Immature natural killer cell (primary cell): ENCODE results near the gene MUC5AC. TPM values are rescaled to one million over a fixed set of nuclear protein-coding genes. Genes with fewer than 3 reads are reported as not detected.
"Not testable (repeated sequence)": the region's sequence is repeated elsewhere in the genome, so short reads cannot be mapped to it uniquely, and the experiment has no call there.

ENCODE experiments used
- DNase-seq, 3 donors: peaks; one replicate each; pipeline ENCODE4 v3.0.0; 2022; ENCODE audit warnings: mixed read lengths in 1 of 3
- H3K27ac Mint-ChIP-seq, 6 donors: one replicate each; pipeline ENCODE4 v1.8.0; 2020; ENCODE audit warnings: mixed read lengths in 6 of 6, mild to moderate bottlenecking in 5 of 6, inconsistent platforms in 4 of 6, moderate library complexity in 3 of 6
- H3K27me3 Mint-ChIP-seq, 3 donors: one replicate each; pipeline ENCODE4 v1.8.0; 2020 to 2021; ENCODE audit warnings: low read depth in 3 of 3, mild to moderate bottlenecking in 3 of 3, mixed read lengths in 3 of 3, moderate library complexity in 3 of 3, inconsistent platforms in 1 of 3
- H3K36me3 Mint-ChIP-seq, 3 donors: one replicate each; pipeline ENCODE4 v1.8.0; 2020; ENCODE audit warnings: mixed read lengths in 3 of 3, inconsistent platforms in 2 of 3, mild to moderate bottlenecking in 2 of 3
- H3K4me1 Mint-ChIP-seq, 2 donors: one replicate each; pipeline ENCODE4 v1.8.0; 2020; ENCODE audit warnings: inconsistent platforms in 2 of 2, mild to moderate bottlenecking in 2 of 2, mixed read lengths in 2 of 2, moderate library complexity in 1 of 2
- H3K4me3 Mint-ChIP-seq, 5 donors: one replicate each; pipeline ENCODE4 v1.8.0; 2020; ENCODE audit warnings: mild to moderate bottlenecking in 5 of 5, mixed read lengths in 5 of 5, inconsistent platforms in 3 of 5, moderate library complexity in 3 of 5
- H3K9me3 Mint-ChIP-seq, 6 donors: one replicate each; pipeline ENCODE4 v1.8.0; 2020; ENCODE audit warnings: mild to moderate bottlenecking in 6 of 6, mixed read lengths in 6 of 6, inconsistent platforms in 4 of 6, moderate library complexity in 3 of 6
- polyA plus RNA-seq, 3 donors: library from polyadenylated mRNA; unstranded; fragments of 300-500 nt; fragmentation: Illumina TruSeq; gene quantifications; one replicate each; pipeline ENCODE4 v1.2.3, GENCODE V29; 2021

The MUC5AC gene
- polyA plus RNA-seq, 3 donors from 2014 or later = not detected

DNA sequence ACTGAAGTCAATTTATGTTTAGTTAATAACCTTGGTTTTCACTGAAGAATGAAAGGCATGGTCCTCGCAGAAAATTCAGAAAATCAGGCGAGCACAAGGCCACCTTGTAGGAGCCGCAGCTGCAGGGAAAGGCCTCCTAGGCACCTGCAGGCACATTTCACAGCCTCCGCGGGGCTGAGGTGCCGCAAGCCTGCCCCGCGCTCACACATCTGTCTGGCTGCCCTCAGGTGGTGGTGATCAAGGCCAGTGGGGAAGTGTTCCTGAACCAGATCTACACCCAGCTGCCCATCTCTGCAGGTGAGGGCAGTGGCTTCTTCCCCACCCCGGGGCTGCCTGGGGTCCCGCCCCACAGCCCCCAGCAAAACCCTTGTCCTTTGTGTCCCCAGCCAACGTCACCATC is 10.5 kb downstream of the MUC5AC start:
- H3K4me3 Mint-ChIP-seq = no peak overlapping the region
- H3K4me1 Mint-ChIP-seq = no peaks in the 10 kb centered on the region
- H3K9me3 Mint-ChIP-seq = peaks cover 0 to 2% (median 0%) of the 10 kb centered on the region in 6 donors
- peaks cover 0 to 3% (median 0%) of the 10 kb centered on the region in 3 donors for H3K27me3 Mint-ChIP-seq
- no peak for DNase-seq
- no peaks in the 10 kb centered on the region for H3K36me3 Mint-ChIP-seq
- H3K27ac Mint-ChIP-seq = no peak overlapping the region

DNA sequence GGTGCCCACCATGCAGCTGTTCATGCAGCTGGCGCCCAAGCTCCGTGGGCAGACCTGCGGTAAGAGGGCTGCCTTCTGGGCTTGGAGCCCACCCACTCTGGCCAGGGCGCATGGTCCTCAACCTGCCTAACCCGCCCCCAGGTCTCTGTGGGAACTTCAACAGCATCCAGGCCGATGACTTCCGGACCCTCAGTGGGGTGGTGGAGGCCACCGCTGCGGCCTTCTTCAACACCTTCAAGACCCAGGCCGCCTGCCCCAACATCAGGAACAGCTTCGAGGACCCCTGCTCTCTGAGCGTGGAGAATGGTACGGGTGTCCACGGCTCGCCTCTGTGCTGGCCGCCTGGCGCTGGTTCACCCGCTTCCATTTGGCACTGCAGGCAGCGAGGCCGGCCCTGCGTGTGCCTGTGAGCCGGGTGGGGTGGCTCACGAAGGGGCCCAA is 11.0 kb downstream of the MUC5AC start:
- H3K4me3 Mint-ChIP-seq = no peak overlapping the region
- no peaks in the 10 kb centered on the region for H3K36me3 Mint-ChIP-seq
- H3K27ac Mint-ChIP-seq = no peak overlapping the region
- DNase-seq = no peak
- H3K27me3 Mint-ChIP-seq = peaks cover 0 to 3% (median 0%) of the 10 kb centered on the region in 3 donors
- no peaks in the 10 kb centered on the region for H3K4me1 Mint-ChIP-seq
- peaks cover 0 to 2% (median 0%) of the 10 kb centered on the region in 6 donors for H3K9me3 Mint-ChIP-seq

DNA sequence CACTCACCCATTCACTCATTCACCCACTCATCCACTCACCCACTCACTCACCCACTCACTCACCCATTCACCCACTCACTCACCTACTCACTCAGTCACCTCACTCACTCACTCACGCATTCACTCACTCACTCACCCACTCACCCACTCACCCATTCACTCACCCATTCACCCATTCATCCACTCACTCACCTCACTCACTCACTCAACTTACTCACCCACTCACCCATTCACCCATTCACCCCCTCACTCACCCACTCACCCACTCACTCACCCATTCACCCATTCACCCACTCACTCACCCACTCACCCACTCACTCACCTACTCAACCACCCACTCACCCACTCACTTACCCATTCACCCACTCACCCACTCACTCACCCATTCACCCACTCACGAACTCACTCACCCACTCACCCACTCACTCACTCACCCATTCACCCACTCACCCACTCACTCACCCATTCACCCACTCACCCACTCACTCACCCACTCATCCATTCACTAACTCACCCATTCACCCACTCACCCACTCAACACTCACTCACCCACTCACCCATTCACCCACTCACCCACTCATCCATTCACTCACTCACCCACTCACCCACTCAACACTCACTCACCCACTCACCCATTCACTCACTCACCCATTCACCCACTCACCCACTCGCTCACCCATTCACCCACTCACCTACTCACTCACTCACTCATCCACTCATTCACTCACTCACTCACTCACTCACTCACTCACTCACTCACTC is 13.7 kb downstream of the MUC5AC start:
- H3K27me3 Mint-ChIP-seq = peaks cover 0 to 3% (median 0%) of the 10 kb centered on the region in 3 donors
- H3K36me3 Mint-ChIP-seq = no peaks in the 10 kb centered on the region
- no peak overlapping the region for H3K4me3 Mint-ChIP-seq
- peak overlapping the region in 1 of 6 donors; percentile 62 for H3K27ac Mint-ChIP-seq
- no peaks in the 10 kb centered on the region for H3K4me1 Mint-ChIP-seq
- no peak for DNase-seq
- peaks cover 0 to 2% (median 0%) of the 10 kb centered on the region in 6 donors for H3K9me3 Mint-ChIP-seq

- H3K27me3 Mint-ChIP-seq = peaks cover 0 to 3% (median 0%) of the 10 kb centered on the region in 3 donors
- H3K27ac Mint-ChIP-seq = peak overlapping the region in 1 of 6 donors; percentile 62
- H3K4me3 Mint-ChIP-seq = no peak overlapping the region
- DNase-seq = no peak
- no peaks in the 10 kb centered on the region for H3K4me1 Mint-ChIP-seq
- H3K36me3 Mint-ChIP-seq = no peaks in the 10 kb centered on the region
- peaks cover 0 to 2% (median 0%) of the 10 kb centered on the region in 6 donors for H3K9me3 Mint-ChIP-seq
Measured at GRCh38 chr11:1171985-1172728, 14.4 kb downstream of the MUC5AC start.

DNA sequence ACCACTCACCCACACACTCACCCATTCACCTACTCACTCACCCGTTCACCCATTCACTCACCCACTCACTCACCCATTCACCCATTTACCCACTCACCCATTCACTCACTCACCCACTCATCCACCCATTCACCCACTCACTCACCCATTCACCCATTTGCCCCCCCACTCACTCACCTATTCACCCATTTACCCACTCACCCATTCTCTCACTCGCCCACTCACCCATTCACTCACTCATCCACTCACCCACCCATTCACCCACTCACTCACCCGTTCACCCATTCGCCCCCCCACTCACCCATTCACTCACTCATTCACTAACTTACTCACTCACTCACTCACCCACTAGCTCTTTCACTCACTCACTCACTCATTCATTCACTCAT is 15.0 kb downstream of the MUC5AC start:
- Mint-ChIP-seq H3K36me3 (no peaks in the 10 kb centered on the region), H3K4me3 (no peak overlapping the region), H3K4me1 (no peaks in the 10 kb centered on the region)

GRCh38 chr11:1173396-1173795 is 15.6 kb downstream of the MUC5AC start:
- H3K36me3 Mint-ChIP-seq, H3K4me1 Mint-ChIP-seq, H3K9me3 Mint-ChIP-seq, H3K4me3 Mint-ChIP-seq, H3K27ac Mint-ChIP-seq, H3K27me3 Mint-ChIP-seq, DNase-seq: not testable (repeated sequence)

More for the DNA sequence above, 15.0 kb downstream of the MUC5AC start:
- Mint-ChIP-seq H3K27me3 (peaks cover 0 to 3% (median 0%) of the 10 kb centered on the region in 3 donors), H3K9me3 (peaks cover 0 to 2% (median 0%) of the 10 kb centered on the region in 6 donors), H3K27ac (no peak overlapping the region)
- DNase-seq = no peak

- H3K4me3 Mint-ChIP-seq = no peak overlapping the region
- no peak overlapping the region for H3K27ac Mint-ChIP-seq
- H3K4me1 Mint-ChIP-seq = no peaks in the 10 kb centered on the region
- H3K9me3 Mint-ChIP-seq = peaks cover 0 to 2% (median 0%) of the 10 kb centered on the region in 6 donors
- no peaks in the 10 kb centered on the region for H3K36me3 Mint-ChIP-seq
- H3K27me3 Mint-ChIP-seq = peaks cover 0 to 3% (median 0%) of the 10 kb centered on the region in 3 donors
- no peak for DNase-seq
Measured at GRCh38 chr11:1174441-1175370, 17.0 kb downstream of the MUC5AC start.

DNA sequence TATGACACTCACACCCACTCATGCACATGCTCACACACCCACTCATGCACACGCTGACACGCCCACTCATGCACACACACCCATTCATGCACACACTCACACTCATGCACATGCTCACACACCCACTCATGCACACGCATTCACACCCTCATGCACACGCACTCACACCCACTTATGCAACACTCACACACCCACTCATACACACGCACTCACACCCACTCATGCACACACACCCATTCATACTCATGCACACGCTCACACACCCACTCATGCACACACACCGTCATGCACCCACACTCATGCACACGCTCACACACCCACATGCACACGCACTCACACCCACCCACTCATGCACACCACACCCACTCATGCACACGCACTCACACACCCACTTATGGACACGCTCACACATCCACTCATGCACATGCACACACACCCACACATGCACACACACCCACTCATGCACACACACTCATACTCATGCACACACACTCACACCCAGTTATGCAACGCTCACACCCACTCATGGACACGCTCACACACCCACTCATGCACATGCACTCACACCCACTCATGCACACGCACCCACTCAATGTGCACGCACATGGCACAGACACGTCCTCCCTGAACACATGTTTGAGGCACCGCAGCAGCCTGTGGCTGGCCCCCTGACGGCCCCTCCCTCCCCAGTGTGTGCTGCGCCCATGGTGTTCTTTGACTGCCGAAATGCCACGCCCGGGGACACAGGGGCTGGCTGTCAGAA is 17.9 kb downstream of the MUC5AC start:
- Mint-ChIP-seq H3K27ac (no peak overlapping the region), H3K4me3 (no peak overlapping the region), H3K36me3 (no peaks in the 10 kb centered on the region), H3K4me1 (no peaks in the 10 kb centered on the region), H3K9me3 (peaks cover 0 to 2% (median 0%) of the 10 kb centered on the region in 6 donors), H3K27me3 (peaks cover 0 to 3% (median 0%) of the 10 kb centered on the region in 3 donors)
- no peak for DNase-seq

- H3K36me3 Mint-ChIP-seq = no peaks in the 10 kb centered on the region
- H3K27me3 Mint-ChIP-seq = peaks cover 0 to 3% (median 0%) of the 10 kb centered on the region in 3 donors
- no peak for DNase-seq
- H3K4me1 Mint-ChIP-seq = no peaks in the 10 kb centered on the region
- peaks cover 0 to 2% (median 0%) of the 10 kb centered on the region in 6 donors for H3K9me3 Mint-ChIP-seq
- no peak overlapping the region for H3K27ac Mint-ChIP-seq
- H3K4me3 Mint-ChIP-seq = no peak overlapping the region
Measured at GRCh38 chr11:1176224-1177019, 18.7 kb downstream of the MUC5AC start.

DNA sequence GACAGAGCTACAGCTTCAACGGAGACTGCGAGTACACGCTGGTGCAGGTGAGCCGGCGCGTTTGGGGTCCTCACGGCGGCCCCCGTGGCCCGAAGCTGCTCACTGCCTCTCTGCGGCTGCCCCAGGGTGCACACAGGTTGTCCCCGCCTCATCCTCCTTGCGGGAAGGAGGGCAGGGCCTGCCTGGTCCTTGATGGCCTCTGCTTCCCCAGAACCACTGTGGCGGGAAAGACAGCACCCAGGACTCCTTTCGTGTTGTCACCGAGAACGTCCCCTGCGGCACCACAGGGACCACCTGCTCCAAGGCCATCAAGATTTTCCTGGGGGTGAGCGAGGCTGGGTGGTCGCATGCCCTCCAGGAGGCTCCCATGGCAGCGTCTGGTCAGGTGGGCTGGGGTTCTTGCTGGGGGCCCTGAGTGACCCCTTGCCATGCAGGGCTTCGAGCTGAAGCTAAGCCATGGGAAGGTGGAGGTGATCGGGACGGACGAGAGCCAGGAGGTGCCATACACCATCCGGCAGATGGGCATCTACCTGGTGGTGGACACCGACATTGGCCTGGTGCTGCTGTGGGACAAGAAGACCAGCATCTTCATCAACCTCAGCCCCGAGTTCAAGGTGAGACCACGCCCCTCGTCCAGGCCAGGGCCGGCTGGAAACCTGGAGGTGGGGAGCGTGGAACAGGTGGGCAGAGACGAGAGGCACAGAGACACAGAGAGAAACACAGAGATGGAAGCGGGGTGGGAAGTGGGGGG is 19.4 kb downstream of the MUC5AC start:
- H3K27ac Mint-ChIP-seq = no peak overlapping the region
- no peak overlapping the region for H3K4me3 Mint-ChIP-seq
- H3K27me3 Mint-ChIP-seq = no peaks in the 10 kb centered on the region
- H3K9me3 Mint-ChIP-seq = peaks cover 0 to 1% (median 0%) of the 10 kb centered on the region in 6 donors
- H3K36me3 Mint-ChIP-seq = no peaks in the 10 kb centered on the region
- H3K4me1 Mint-ChIP-seq = peaks cover 0 to 3% of the 10 kb centered on the region in 2 donors
- no peak for DNase-seq

DNA sequence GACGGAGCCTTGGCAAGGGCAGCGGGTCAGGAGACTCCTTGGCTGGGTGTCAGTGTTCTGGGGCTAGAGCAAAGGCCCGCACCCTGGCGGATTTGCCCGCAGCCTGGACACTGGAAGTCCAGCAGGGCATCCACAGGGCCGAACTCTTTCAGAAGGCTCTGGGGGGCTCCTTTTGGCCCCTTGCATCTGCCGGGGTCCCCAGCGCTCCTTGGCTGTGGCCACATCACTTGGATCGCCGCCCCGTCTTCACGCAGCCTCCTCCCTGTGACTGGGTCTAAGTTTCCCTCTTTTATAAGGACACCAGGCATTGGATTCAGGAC is 20.0 kb downstream of the MUC5AC start:
- Mint-ChIP-seq H3K27me3 (no peaks in the 10 kb centered on the region), H3K4me3 (no peak overlapping the region), H3K36me3 (no peaks in the 10 kb centered on the region), H3K4me1 (peaks cover 0 to 3% of the 10 kb centered on the region in 2 donors), H3K27ac (no peak overlapping the region), H3K9me3 (peaks cover 0 to 1% (median 0%) of the 10 kb centered on the region in 6 donors)
- DNase-seq = no peak
